ENCODE measurements around the gene SGCA.

The SGCA gene

DNA sequence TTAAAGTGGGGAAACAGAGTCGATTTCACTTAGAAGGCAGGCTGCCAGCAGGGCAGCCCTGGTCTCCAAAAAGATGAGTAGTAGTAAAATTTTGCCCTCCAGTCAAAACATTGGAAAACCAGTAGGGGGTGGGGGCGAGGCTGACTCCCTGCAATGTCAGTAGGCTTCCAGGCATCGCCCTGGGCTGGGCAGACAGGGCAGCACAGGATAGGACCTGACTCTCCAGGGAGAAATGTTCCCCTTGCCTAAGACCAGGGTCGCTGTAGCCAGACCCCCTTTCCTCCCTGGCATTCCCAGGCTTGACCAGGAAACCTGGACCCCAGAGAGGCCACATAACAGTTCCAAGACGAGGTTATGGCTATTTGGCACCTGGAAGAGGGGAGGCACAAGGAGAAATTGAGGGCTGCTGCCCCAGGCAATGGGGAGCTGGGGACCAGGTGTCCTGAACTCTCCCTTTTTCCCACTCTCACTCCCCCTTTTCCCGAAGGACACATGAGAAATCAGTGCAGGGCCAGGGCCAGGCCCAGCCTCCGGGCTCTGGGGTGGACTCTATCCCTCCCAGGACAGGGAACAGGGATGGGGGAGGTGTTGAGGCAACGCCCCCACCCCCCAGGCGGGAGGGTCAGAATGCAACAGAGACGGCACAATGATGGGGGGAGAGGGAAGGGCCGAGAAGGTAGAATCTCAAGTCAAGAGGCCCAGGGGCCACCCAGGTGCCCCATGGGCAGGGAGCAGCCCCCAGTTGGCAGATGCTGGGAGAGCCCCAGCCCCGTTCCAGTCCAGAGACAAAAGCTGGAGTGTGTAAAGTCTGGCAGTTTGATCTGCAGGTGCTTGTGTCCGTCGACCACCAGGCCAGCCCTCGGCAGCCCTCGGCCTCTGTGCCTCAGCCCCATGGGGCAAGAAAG, 31.3 kb upstream of the SGCA start:
- no peak for DNase-seq

- no peak for DNase-seq
Measured at GRCh38 chr17:50135316-50136095, 30.3 kb upstream of the SGCA start.

DNA sequence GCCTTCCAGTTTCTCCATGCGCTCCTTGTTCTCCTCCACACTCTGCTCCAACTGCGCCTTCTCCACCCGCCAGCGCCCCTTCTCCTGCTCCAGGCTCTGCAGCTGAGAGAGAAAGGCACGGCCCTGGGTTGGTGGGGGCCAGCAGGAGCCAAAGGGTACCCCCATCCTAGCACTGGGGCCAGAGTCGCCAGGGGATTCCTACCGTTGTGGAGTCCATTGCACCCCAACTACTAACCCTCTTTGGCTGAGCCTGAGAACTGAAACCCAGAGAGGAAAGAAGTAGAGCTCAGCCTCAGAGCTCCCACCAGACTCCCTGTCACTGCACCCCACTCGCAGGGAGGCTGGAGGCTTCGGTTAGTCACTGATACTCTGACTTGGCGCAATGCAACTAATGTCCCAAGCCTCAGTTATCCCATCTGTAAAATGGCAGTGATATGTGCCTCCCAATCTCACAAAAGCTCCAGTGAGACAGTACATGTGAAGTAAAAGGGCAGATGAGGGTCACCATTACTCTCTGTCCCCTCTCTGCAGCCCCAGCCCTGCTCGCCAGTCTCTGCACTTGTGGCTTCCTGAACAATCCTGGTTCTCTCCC, 29.6 kb upstream of the SGCA start:
- DNase-seq: no peak

DNA sequence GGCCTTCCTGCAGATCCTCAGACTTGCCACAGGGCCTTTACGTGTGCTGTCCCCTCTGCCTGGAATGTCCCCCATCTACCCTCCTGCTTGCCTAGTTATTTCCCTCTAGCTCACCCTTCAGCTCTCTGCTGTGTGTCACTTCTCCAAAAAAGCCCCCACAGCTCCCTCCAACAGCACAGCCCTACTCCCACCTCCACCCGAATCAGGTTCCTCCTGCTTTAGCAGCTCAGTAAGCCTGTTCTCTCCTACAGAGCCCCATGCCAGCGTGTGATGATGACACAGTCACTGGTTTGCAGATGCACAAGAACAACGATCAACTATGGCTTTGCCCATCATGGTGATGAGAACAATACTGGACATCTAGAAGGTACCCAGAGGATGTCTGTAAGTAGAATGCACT, 28.8 kb upstream of the SGCA start:
- DNase-seq: no peak

GRCh38 chr17:50139185-50139783, 26.5 kb upstream of the SGCA start:
- no peak for DNase-seq

DNA sequence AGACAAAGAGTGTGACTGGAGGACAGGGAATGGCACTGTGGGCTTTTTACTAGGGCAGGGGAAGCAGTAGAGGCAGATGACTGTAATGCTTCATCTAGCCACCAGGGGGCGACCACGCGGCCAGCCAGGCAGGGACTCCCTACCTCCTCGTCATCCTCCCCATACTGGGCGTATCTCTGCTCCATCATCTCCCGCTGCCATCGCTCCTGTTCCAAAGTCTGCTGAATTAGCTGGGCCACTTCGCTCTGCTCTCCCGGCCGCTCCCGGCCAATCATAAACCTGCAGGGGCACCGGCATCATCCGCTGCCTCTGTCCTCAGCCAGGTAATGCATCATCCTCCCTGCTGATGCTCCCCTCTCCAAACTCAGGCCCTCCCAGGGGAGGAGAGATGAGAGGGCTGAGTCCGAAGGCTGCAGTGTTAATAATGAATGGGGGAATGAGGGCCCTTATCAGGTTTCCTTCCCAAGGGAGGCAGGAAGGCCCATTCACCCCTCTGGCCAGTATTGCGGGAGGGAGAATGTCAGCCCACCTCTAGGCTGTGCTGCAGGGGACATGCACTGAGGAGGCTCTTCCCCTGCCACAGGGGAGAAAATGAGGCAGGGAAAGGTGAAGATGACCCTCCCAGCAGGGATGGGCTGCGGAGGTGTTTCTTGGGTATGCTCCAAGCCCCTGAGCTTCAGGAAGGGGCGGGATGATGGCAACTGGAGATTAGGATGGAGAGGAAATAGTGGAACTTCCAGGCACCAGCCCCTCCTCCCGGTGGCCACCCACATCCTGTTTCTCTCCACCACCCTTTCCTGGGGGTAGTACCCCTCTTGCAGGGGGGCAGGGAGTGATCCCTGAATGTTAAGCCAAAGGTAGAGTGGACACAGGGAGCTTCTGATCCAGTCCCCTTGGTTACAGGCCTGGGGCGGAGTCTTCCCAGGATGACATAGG, 25.6 kb upstream of the SGCA start:
- peak; percentile 82 for DNase-seq

DNA sequence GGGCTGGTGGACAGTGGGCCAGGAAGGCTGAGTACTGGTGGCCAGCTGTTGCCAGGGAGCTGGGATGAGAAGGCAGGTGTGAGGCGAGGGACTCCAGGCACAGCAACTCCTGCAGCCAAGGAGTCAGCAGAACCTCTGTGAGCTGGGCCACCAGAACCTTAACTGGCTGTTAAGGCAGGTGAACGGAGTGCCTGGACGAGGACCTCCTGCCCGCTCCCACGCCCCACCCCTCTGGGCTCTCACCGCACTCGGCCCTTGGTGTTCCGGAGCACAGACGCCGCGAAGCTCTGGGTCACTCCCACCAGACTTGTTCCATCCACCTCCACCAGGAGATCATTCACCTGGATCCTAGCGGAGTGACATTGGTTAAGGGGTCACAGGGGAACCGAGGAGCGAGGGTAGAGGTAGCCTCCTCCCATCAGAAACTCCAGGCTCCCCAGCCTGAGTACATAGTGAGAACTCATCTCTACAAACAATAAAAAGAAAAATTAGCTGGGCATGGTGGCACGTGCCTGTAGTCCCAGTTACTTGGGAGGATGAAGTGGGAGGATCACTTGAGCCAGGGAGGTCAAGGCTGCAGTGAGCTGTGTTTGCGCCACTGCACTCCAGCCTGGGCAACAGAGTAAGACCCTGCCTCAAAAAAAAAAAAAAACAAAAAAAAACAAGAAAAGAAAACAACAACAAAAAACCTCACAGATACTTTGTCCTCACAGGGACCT, 24.6 kb upstream of the SGCA start:
- no peak for DNase-seq

GRCh38 chr17:50141745-50142110, 24.1 kb upstream of the SGCA start:
- no peak for DNase-seq

DNA sequence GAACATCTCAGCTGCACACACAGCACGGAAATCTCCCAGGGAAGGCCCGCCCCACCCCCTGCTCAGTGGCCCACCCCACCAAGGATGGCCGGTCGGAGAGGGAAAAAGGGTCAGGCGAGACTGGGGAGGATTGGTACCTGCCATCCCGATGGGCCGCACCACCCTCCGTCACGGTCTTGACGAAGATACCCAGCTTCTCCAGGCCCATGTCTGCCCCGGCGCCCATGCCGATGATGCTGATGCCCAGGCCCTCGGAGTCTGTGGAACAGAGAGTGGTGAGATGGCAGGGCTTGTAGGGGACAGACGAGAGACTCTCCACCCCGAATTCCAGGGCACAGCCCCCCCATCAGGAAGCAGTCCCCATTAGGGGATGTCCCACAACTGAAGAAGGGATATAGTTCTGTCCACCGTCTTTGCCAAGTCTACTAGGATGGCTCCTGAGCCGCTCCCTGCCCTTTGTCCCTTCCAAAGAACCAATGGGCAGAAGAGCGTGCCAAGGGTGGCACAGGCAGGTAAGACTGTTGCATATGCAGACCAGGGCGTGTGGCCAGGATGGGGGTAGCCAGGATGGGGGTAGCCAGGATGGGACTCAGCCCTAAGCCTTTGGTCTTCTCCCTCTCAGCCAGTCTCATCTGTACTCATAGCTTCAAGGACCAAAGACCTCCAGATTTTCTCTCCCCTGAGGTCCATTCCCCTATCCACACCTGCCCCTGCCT, 22.2 kb upstream of the SGCA start:
- DNase-seq: no peak

DNA sequence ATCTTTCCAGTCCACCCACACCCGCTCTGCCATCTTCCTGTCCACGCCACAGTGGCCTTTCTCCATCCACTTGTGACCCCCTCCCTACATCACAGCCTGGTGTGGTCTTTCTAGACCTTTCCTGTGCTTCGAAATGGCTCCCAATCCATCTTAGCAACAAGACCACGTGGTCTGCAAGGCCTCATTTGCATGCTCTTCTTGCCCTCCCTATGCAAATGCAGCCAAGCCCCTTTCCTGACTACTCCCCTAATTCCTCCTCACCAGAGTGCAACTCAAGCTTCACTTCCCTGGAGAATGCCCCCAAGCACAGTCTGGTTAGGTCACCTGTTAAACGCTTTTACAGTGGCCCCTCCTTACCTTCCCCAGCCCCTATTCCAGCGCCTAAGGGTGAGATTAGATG, 21.4 kb upstream of the SGCA start:
- no peak for DNase-seq

DNA sequence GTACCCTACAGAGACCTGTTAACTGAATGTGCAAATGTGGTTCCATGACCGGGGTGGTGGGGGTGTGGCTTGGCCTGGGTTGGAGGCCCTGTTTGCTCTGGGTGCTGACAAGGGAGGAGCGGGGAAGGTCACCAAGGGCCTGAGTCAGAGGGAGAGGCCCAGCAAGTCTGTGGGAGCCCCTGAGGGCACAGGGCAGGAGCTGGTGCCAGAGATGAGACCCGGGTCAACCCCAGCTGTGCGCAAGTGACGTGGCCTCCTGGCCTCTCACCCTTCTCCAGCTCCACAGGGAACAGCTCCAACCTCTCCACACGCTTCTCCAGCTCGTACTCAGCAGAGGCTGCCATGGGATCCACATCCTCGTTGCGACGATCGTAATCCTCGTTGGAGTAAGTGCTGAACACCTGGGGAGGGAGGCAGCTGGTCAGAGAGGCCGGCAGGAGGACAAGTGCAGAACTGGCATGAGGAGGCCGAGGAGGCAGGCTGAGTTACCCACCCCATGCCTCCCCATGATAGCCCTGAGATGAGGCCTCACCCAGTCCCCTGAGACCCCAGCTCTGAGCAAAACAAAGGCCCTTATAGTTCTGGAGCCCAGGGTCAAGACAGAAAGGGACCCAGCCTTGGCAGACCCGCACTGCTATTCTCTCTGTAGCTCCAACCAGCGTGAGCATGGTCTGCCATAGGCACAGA, 20.8 kb upstream of the SGCA start:
- DNase-seq: peak; percentile 19

- peak; percentile 24 for DNase-seq
Measured at GRCh38 chr17:50145532-50146229, 20.1 kb upstream of the SGCA start.

DNA sequence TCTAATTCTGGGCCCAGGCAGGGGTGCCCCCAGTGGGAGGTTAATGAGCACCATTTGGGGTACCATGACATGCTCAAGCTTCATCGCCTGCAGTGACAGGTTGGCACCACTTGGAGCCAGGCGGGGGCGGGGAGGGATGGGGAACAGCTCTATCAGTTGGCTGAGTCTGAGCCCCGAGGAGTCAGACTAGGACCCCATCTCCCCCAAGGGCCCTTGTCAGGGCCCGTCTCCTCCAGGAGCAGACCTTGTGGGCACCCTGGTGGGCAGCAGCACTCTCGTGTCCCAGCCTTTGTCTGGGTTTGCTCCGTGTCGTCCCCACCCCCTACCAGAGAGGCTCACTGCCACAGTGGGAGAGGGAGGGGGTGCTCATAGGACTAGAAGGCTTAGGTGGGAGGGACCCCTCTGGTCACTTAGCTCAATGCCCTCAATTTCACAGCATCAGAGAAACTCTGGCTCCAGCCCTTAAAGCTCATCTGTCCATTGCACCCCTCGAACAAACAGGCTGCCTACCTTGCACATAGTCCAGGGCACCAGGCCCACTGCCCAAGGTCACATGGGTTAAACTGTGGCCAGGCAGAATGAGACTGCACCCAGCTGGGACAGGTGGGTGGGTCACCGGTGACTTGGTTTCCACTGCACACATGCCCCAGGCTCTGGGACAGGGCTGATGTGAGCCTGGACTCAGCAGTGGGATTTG, 19.4 kb upstream of the SGCA start:
- peak; percentile 18 for DNase-seq

DNA sequence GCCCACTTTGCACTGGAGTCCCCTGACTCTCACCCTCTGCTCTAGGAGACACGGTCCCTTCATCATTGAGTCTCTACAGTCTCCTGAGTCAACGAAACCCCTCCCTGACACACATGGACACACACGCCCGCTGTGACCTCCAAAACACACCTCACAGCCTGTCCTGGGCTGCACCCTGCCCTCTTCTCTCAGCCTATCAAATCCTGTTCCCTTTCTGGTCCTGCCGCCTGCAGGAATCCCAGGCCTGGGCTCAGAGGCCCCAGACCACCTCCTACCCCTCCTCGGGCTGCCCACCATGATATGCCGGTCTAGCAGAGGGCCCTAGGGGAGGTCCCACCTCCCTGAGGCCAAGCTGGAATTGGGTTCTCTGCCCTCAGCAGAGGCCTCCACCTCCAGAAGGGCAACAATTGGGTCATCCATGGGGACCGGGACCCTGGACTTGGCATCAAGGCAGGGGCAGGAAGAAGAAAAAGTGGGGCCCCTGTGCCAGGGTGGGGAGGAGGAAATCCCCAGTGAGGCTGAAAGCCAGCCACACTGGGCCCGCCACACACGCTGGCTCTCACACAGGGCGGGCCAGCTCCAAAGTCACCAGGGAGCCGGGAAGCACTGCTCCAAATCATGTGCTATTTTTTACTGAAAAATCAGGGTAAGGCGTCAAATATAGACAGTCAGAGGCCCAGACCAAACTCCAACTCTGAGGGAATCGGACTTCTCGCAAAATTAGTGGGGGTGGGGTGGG, 18.7 kb upstream of the SGCA start:
- peak; percentile 21 for DNase-seq

- no peak for DNase-seq
Measured at GRCh38 chr17:50147841-50148225, 18.0 kb upstream of the SGCA start.

DNA sequence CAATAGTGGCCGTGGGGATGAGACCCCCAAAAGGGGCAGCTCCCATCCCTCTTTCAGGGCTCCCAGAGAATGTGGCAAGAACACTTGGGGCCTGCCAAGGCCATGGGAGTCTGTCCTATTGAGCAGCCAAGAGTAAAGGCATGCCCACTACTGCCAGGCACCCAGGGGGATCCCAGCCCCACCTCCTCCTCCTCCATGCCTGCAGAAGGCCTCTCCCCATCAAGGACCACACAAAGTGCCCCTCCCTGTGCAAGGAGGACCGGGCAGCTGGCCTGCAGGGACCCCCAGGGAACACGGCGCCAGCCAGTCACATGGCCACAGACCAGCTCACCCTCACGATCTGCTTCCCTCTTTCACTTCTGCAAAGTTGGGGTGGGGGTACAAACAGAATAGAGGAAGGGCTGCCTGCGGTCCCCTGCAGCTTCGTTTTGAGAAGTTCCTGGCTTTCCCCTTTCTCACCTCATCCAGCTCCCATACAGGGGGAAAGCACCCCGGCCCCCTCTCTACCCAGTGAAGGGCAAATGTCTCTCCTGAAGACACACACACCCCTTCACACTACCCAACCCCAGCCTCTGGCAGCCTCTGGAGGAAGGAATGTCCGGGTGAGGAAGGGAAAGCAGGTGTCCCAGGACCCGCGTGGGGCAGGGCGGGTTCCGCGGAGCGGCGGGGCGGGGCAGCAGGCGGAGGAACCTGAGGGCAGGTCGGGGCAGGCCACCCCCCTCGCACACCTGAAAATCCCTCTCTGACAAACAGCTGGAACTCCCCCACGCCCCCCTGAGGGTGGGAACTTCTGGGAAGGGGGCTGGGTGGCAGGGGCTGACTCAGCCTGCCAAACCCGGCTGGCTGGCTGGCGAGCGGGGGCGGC, 17.3 kb upstream of the SGCA start:
- peak; percentile 80 for DNase-seq

DNA sequence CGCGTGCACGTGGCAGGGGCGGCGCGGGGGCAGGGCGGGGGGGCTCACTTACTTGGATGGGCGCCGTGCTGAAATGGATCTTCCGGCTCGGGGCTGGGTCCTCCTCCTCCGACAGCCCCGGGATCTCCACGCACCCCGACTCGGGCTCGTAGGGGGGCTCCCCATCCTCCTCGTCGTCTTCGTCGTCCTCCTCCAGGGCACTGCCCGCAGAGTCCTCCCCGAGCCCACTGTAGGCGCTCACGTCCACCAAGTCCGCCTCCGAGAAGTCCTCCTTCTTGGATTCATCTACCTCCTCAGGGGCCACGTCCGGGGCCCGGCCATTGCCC, 16.8 kb upstream of the SGCA start:
- no peak for DNase-seq

Data from right hindlimb (tissue), 1 donor.